GM12878 (cell line): ENCODE measurements around the gene TERB1. TPM values are rescaled to one million over a fixed set of nuclear protein-coding genes. Genes with fewer than 3 reads are reported as not detected.

Experiments
- BMI1 ChIP-seq: fragments of 450-650 bp; IDR thresholded peaks from 2 replicates; pipeline ENCODE4 v1.6.1; 2016; ENCODE audit warnings: mild to moderate bottlenecking, moderate library complexity, borderline replicate concordance
- EZH2 ChIP-seq: IDR thresholded peaks from 2 replicates; pipeline ENCODE4 v1.6.1; 2012; ENCODE audit warnings: low read depth, mild to moderate bottlenecking, control low read depth, inconsistent platforms, low read length, borderline replicate concordance; ENCODE audit not compliant: control insufficient read depth
- IRF4 ChIP-seq: IDR thresholded peaks from 2 replicates; pipeline ENCODE4 v1.6.1; 2011; ENCODE audit warnings: low read depth, low read length
- KLF5 ChIP-seq: fragments of 450-650 bp; IDR thresholded peaks from 2 replicates; pipeline ENCODE4 v1.6.1; 2014; ENCODE audit warnings: mild to moderate bottlenecking; ENCODE audit not compliant: partially characterized antibody
- STAT1 ChIP-seq: fragments of 450-650 bp; conservative IDR thresholded peaks from 2 replicates; pipeline ENCODE4 v1.6.1; 2014; ENCODE audit warnings: antibody characterized with exemption, mild to moderate bottlenecking
- WRNIP1 ChIP-seq: IDR thresholded peaks from 2 replicates; pipeline ENCODE4 v1.6.1; 2011; ENCODE audit warnings: low read depth, low read length, improper control_type of control experiment, borderline replicate concordance
- ZNF24 ChIP-seq: fragments of 450-650 bp; IDR thresholded peaks from 2 replicates; pipeline ENCODE4 v1.6.1; 2017; ENCODE audit warnings: antibody characterized with exemption, mild to moderate bottlenecking
- polyA plus RNA-seq, 11 experiments: library from polyadenylated mRNA; depleted of rRNA in 4 of 11; unstranded in 6 of 11; stranded (reverse) in 5 of 11; fragments of >200 nt; fragmentation: Nextera tagmentation in 4 of 11; fragmentation: Illumina TruSeq in 1 of 11; extraction: Ambion mirVana in 4 of 11; extraction: Trizol in 1 of 11; gene quantifications; 1 replicate in 1 of 11; 2 replicates in 10 of 11; pipeline versions ENCODE4 v1.2.1 to v1.2.3, GENCODE V29; 2011 to 2016; ENCODE audit warnings: inconsistent platforms in 2 of 11, missing spikeins in 2 of 11, low read depth in 1 of 11
- total RNA-seq, 4 experiments: library from RNA; depleted of rRNA in 3 of 4; stranded (reverse); fragments of >200 nt in 3 of 4; fragmentation: Illumina TruSeq in 1 of 4; extraction: Trizol in 1 of 4; gene quantifications; 2 replicates each; pipeline versions ENCODE4 v1.2.1 to v1.2.3, GENCODE V29; 2013 to 2021
- TF ChIP-seq, protein P1 (sequence below): IDR thresholded peaks from 2 replicates; pipeline ENCODE4 v1.6.1; 2012; ENCODE audit warnings: improper control_type of control experiment, low read depth, low read length; ENCODE audit not compliant: insufficient replicate concordance
- TF ChIP-seq, protein P2 (sequence below): fragments of 450-650 bp; IDR thresholded peaks from 2 replicates; pipeline ENCODE4 v1.6.1; 2016; ENCODE audit warnings: mild to moderate bottlenecking, moderate library complexity, borderline replicate concordance
- TF ChIP-seq, protein P3 (sequence below): fragments of 450-650 bp; IDR thresholded peaks from 2 replicates; pipeline ENCODE4 v1.6.1; 2017; ENCODE audit warnings: low read depth, mild to moderate bottlenecking, moderate library complexity

Gene TERB1
- total and polyA plus RNA-seq, 10 of the 15 experiments (the other 5 are each of a cell fraction or from before 2014, with no cell fraction given) = 0.03 to 0.10 (median 0.06) TPM; not detected in 7

DNA sequence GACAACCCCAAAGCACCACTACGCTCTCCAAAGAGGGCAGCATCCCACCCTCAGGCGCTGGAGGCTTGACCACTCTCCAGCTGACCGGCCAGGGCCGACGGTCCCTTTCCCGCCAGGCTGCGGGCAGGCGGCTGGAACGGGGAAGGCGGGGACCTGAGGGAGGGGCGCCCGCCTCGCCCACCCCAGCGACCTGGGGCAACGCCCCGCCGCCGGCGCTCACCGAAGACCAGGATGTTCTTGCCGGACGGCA is 50.4 kb downstream of the TERB1 start (continued):
- TF ChIP-seq, protein P1, sequence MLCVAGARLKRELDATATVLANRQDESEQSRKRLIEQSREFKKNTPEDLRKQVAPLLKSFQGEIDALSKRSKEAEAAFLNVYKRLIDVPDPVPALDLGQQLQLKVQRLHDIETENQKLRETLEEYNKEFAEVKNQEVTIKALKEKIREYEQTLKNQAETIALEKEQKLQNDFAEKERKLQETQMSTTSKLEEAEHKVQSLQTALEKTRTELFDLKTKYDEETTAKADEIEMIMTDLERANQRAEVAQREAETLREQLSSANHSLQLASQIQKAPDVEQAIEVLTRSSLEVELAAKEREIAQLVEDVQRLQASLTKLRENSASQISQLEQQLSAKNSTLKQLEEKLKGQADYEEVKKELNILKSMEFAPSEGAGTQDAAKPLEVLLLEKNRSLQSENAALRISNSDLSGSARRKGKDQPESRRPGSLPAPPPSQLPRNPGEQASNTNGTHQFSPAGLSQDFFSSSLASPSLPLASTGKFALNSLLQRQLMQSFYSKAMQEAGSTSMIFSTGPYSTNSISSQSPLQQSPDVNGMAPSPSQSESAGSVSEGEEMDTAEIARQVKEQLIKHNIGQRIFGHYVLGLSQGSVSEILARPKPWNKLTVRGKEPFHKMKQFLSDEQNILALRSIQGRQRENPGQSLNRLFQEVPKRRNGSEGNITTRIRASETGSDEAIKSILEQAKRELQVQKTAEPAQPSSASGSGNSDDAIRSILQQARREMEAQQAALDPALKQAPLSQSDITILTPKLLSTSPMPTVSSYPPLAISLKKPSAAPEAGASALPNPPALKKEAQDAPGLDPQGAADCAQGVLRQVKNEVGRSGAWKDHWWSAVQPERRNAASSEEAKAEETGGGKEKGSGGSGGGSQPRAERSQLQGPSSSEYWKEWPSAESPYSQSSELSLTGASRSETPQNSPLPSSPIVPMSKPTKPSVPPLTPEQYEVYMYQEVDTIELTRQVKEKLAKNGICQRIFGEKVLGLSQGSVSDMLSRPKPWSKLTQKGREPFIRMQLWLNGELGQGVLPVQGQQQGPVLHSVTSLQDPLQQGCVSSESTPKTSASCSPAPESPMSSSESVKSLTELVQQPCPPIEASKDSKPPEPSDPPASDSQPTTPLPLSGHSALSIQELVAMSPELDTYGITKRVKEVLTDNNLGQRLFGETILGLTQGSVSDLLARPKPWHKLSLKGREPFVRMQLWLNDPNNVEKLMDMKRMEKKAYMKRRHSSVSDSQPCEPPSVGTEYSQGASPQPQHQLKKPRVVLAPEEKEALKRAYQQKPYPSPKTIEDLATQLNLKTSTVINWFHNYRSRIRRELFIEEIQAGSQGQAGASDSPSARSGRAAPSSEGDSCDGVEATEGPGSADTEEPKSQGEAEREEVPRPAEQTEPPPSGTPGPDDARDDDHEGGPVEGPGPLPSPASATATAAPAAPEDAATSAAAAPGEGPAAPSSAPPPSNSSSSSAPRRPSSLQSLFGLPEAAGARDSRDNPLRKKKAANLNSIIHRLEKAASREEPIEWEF = no peak
- no peak for TF ChIP-seq KLF5
- no peak for TF ChIP-seq BMI1
- TF ChIP-seq, protein P2, sequence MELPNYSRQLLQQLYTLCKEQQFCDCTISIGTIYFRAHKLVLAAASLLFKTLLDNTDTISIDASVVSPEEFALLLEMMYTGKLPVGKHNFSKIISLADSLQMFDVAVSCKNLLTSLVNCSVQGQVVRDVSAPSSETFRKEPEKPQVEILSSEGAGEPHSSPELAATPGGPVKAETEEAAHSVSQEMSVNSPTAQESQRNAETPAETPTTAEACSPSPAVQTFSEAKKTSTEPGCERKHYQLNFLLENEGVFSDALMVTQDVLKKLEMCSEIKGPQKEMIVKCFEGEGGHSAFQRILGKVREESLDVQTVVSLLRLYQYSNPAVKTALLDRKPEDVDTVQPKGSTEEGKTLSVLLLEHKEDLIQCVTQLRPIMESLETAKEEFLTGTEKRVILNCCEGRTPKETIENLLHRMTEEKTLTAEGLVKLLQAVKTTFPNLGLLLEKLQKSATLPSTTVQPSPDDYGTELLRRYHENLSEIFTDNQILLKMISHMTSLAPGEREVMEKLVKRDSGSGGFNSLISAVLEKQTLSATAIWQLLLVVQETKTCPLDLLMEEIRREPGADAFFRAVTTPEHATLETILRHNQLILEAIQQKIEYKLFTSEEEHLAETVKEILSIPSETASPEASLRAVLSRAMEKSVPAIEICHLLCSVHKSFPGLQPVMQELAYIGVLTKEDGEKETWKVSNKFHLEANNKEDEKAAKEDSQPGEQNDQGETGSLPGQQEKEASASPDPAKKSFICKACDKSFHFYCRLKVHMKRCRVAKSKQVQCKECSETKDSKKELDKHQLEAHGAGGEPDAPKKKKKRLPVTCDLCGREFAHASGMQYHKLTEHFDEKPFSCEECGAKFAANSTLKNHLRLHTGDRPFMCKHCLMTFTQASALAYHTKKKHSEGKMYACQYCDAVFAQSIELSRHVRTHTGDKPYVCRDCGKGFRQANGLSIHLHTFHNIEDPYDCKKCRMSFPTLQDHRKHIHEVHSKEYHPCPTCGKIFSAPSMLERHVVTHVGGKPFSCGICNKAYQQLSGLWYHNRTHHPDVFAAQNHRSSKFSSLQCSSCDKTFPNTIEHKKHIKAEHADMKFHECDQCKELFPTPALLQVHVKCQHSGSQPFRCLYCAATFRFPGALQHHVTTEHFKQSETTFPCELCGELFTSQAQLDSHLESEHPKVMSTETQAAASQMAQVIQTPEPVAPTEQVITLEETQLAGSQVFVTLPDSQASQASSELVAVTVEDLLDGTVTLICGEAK = no peak
- TF ChIP-seq EZH2 = no peak
- TF ChIP-seq STAT1 = no peak
- TF ChIP-seq, protein P3, sequence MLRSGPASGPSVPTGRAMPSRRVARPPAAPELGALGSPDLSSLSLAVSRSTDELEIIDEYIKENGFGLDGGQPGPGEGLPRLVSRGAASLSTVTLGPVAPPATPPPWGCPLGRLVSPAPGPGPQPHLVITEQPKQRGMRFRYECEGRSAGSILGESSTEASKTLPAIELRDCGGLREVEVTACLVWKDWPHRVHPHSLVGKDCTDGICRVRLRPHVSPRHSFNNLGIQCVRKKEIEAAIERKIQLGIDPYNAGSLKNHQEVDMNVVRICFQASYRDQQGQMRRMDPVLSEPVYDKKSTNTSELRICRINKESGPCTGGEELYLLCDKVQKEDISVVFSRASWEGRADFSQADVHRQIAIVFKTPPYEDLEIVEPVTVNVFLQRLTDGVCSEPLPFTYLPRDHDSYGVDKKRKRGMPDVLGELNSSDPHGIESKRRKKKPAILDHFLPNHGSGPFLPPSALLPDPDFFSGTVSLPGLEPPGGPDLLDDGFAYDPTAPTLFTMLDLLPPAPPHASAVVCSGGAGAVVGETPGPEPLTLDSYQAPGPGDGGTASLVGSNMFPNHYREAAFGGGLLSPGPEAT = no peak
- TF ChIP-seq ZNF24 = no peak
- no peak for TF ChIP-seq IRF4
- TF ChIP-seq WRNIP1 = no peak
- TF ChIP-seq, all 136 proteins: peak for 0
